Measurements from ENCODE around the gene CDH15. TPM values are rescaled to one million over a fixed set of nuclear protein-coding genes. Genes with fewer than 3 reads are reported as not detected.

The CDH15 gene
- total and polyA plus RNA-seq, 2 donors (not counting 1 experiment from before 2014, with no cell fraction given), result not detected

DNA sequence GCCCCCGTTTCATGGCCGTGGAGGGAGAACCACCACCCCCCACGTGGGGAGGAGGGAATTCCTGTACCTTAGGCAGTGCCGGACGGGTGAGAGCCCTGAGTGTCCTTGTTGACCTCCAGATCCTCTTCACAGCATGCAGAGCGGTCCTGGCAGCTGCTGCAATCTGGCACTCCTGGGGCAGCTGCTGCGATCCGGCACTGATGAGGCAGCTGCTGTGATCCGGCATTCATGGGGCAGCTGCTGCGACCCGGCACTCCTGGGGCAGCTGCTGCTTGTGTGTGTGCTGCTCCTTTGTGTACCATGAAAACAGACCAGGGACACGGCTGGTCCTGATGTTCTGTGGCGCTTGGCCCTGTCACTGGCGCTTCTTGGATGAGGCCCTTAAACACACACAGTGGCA, 58.7 kb downstream of the CDH15 start:
- ATAC-seq (ENCODE audit: low read depth), result no peak
- no peak for DNase-seq
- no peaks in the 10 kb centered on the region for H3K9me3 Mint-ChIP-seq (ENCODE audit: insufficient read depth)
- Histone ChIP-seq H3K4me1 (ENCODE audit: control insufficient read depth in 2 of 2, insufficient read depth in 2 of 2, low read length in 2 of 2) (no peaks in the 10 kb centered on the region), H3K9me3 (ENCODE audit: control extremely low read depth in 1 of 3, control insufficient read depth in 2 of 3, insufficient read depth in 1 of 3, low read length in 2 of 3) (peaks cover 4 to 25% (median 18%) of the 10 kb centered on the region in 3 donors), H3K27me3 (replicated peaks in 1 of 4; ENCODE audit: control extremely low read depth in 1 of 4, control insufficient read depth in 3 of 4, insufficient read depth in 4 of 4, low read length in 3 of 4) (no peaks in the 10 kb centered on the region), H3K9ac (ENCODE audit: low read length) (no peak overlapping the region), H2AFZ (ENCODE audit: insufficient read depth, low read depth, low read length, poor library complexity, severe bottlenecking) (no peak overlapping the region), H3K36me3 (replicated peaks in 1 of 2; ENCODE audit: control extremely low read depth in 1 of 2, control insufficient read depth in 1 of 2, extremely low read depth in 1 of 2, insufficient read depth in 2 of 2, low read length in 1 of 2) (peaks cover 17 to 43% of the 10 kb centered on the region in 2 experiments), H3K27ac (ENCODE audit: low read length in 2 of 2) (no peak overlapping the region), H3K4me2 (replicated peaks; ENCODE audit: low read depth, low read length, poor library complexity, severe bottlenecking) (no peak overlapping the region), H3K79me2 (ENCODE audit: control insufficient read depth, insufficient read depth, low read length) (peaks cover 13% of the 10 kb centered on the region), H3K4me3 (ENCODE audit: control extremely low read depth in 1 of 5, extremely low read depth in 1 of 5, insufficient read depth in 1 of 5, low read depth in 2 of 5, low read length in 4 of 5) (no peak overlapping the region), H4K20me1 (ENCODE audit: control insufficient read depth, insufficient read depth, low read length, poor library complexity, severe bottlenecking) (no peaks in the 10 kb centered on the region)
- ChIA-PET POLR2A (no interaction called here), CTCF (no interaction called here)
- intact Hi-C loops (cut with micrococcal nuclease), result no loop called here
- TF ChIP-seq, protein P1, sequence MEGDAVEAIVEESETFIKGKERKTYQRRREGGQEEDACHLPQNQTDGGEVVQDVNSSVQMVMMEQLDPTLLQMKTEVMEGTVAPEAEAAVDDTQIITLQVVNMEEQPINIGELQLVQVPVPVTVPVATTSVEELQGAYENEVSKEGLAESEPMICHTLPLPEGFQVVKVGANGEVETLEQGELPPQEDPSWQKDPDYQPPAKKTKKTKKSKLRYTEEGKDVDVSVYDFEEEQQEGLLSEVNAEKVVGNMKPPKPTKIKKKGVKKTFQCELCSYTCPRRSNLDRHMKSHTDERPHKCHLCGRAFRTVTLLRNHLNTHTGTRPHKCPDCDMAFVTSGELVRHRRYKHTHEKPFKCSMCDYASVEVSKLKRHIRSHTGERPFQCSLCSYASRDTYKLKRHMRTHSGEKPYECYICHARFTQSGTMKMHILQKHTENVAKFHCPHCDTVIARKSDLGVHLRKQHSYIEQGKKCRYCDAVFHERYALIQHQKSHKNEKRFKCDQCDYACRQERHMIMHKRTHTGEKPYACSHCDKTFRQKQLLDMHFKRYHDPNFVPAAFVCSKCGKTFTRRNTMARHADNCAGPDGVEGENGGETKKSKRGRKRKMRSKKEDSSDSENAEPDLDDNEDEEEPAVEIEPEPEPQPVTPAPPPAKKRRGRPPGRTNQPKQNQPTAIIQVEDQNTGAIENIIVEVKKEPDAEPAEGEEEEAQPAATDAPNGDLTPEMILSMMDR (IDR thresholded peaks at IDR 0.05), result no peak
- no peak for TF ChIP-seq EZH2 (IDR thresholded peaks at IDR 0.05; ENCODE audit: borderline replicate concordance, insufficient read depth, low read depth, low read length, poor library complexity, severe bottlenecking)
- H3K27ac Mint-ChIP-seq, result no peak overlapping the region
- over 99% methylated on average over 11 of the region's 14 CpGs for WGBS (ENCODE audit: insufficient coverage)
- no peaks in the 10 kb centered on the region for H3K27me3 Mint-ChIP-seq
- no peak overlapping the region for H3K4me3 Mint-ChIP-seq
- H3K4me1 Mint-ChIP-seq, result no peaks in the 10 kb centered on the region

DNA sequence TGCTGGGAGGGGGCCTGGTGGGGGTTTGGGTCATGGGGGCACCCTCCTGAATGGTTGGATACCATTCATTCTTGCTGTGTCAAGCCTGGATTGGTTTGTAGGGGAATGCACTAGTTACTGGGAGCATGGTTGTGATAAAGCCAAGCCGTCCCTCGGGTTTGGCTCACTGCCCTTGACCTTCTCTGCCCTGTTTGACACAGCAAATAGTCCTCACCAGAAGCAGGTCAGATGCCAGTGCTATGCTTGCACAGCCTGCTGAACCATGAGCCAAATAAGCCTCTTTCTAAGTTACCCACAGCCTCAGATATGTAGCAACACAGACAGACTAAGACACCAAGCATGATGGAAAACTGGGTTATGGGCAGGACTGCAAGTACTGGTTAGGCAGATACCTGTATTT, 60.6 kb downstream of the CDH15 start:
- peaks cover 13% of the 10 kb centered on the region for H3K79me2 ChIP-seq (ENCODE audit: control insufficient read depth, insufficient read depth, low read length)
- no peak overlapping the region for H3K4me3 ChIP-seq (ENCODE audit: control extremely low read depth in 1 of 5, extremely low read depth in 1 of 5, insufficient read depth in 1 of 5, low read depth in 2 of 5, low read length in 4 of 5)
- Mint-ChIP-seq H3K4me3 (no peak overlapping the region), H3K4me1 (no peaks in the 10 kb centered on the region), H3K27me3 (no peaks in the 10 kb centered on the region), H3K9me3 (ENCODE audit: insufficient read depth) (no peaks in the 10 kb centered on the region), H3K27ac (no peak overlapping the region)
- peaks cover 4 to 17% (median 16%) of the 10 kb centered on the region in 3 donors for H3K9me3 ChIP-seq (ENCODE audit: control extremely low read depth in 1 of 3, control insufficient read depth in 2 of 3, insufficient read depth in 1 of 3, low read length in 2 of 3)
- DNase-seq (no peak), ATAC-seq (ENCODE audit: low read depth) (no peak)
- 100% methylated on average over 2 of the region's 2 CpGs for WGBS (ENCODE audit: insufficient coverage)
- no peak overlapping the region for H3K4me2 ChIP-seq (replicated peaks; ENCODE audit: low read depth, low read length, poor library complexity, severe bottlenecking)
- H3K27ac ChIP-seq (ENCODE audit: low read length in 2 of 2), result no peak overlapping the region
- H3K36me3 ChIP-seq (replicated peaks in 1 of 2; ENCODE audit: control extremely low read depth in 1 of 2, control insufficient read depth in 1 of 2, extremely low read depth in 1 of 2, insufficient read depth in 2 of 2, low read length in 1 of 2), result peaks cover 14 to 33% of the 10 kb centered on the region in 2 experiments
- ChIA-PET CTCF (no interaction called here), POLR2A (no interaction called here)
- H3K4me1 ChIP-seq (ENCODE audit: control insufficient read depth in 2 of 2, insufficient read depth in 2 of 2, low read length in 2 of 2), result no peaks in the 10 kb centered on the region
- H4K20me1 ChIP-seq (ENCODE audit: control insufficient read depth, insufficient read depth, low read length, poor library complexity, severe bottlenecking), result no peaks in the 10 kb centered on the region
- no peak overlapping the region for H2AFZ ChIP-seq (ENCODE audit: insufficient read depth, low read depth, low read length, poor library complexity, severe bottlenecking)
- TF ChIP-seq, protein P1 (IDR thresholded peaks at IDR 0.05), result no peak
- no peak for TF ChIP-seq EZH2 (IDR thresholded peaks at IDR 0.05; ENCODE audit: borderline replicate concordance, insufficient read depth, low read depth, low read length, poor library complexity, severe bottlenecking)
- intact Hi-C loops (cut with micrococcal nuclease), result no loop called here
- no peaks in the 10 kb centered on the region for H3K27me3 ChIP-seq (replicated peaks in 1 of 4; ENCODE audit: control extremely low read depth in 1 of 4, control insufficient read depth in 3 of 4, insufficient read depth in 4 of 4, low read length in 3 of 4)
- H3K9ac ChIP-seq (ENCODE audit: low read length), result no peak overlapping the region
